Upper lobe of left lung (tissue), 6 donors: Measurements from ENCODE around the gene CLDN1. TPM values are rescaled to one million over a fixed set of nuclear protein-coding genes. Genes with fewer than 3 reads are reported as not detected.
"Not testable (repeated sequence)": the region's sequence is repeated elsewhere in the genome, so short reads cannot be mapped to it uniquely, and the experiment has no call there.

Experiments used
- ATAC-seq, 2 donors: fragments of 200-7000 bp; cut with Tn5 transposase; one replicate each; pipeline ENCODE4 v1.9.1; 2022; ENCODE audit warnings: mild to moderate bottlenecking in 2 of 2, moderate library complexity in 2 of 2; ENCODE audit not compliant: low FRiP score in 2 of 2
- DNase-seq, 2 donors: peaks; one replicate each; pipeline ENCODE4 v3.0.0-alpha.2; 2019 to 2020
- H3K27ac ChIP-seq, 4 donors: fragments of 200-600 bp; sonication (generic); one replicate each; pipeline ENCODE4 v1.5.1; 2016 to 2019
- H3K27me3 ChIP-seq, 4 donors: fragments of 200-600 bp; sonication (generic); one replicate each; pipeline ENCODE4 v1.5.1; 2017 to 2019
- H3K36me3 ChIP-seq, 4 donors: fragments of 200-600 bp; sonication (generic); one replicate each; pipeline ENCODE4 v1.5.1; 2016 to 2019
- H3K4me1 ChIP-seq, 4 donors: fragments of 200-600 bp; sonication (generic); one replicate each; pipeline ENCODE4 v1.5.1; 2018 to 2019
- H3K4me3 ChIP-seq, 4 donors: fragments of 200-600 bp; sonication (generic); one replicate each; pipeline ENCODE4 v1.5.1; 2017 to 2019; ENCODE audit warnings: mild to moderate bottlenecking in 2 of 4, moderate library complexity in 1 of 4
- H3K9me3 ChIP-seq, 4 donors: fragments of 200-600 bp; sonication (generic); one replicate each; pipeline ENCODE4 v1.5.1; 2018 to 2019
- CTCF ChIP-seq, 6 experiments: fragments of 450-650 bp in 4 of 6; fragments of 200-600 bp in 2 of 6; sonication (generic) in 2 of 6; IDR thresholded peaks; one replicate each; pipeline ENCODE4 v1.5.1; 2016 to 2019; ENCODE audit warnings: antibody characterized with exemption in 6 of 6
- EP300 ChIP-seq, 4 donors: sonication (generic); formaldehyde crosslinking; IDR thresholded peaks; one replicate each; pipeline ENCODE4 v1.5.1; 2017; ENCODE audit warnings: antibody characterized with exemption in 4 of 4, control low read depth in 2 of 4
- POLR2A ChIP-seq, 4 donors: fragments of 450-650 bp; IDR thresholded peaks; one replicate each; pipeline ENCODE4 v1.5.1; 2016 to 2017; ENCODE audit warnings: antibody characterized with exemption in 4 of 4, mild to moderate bottlenecking in 2 of 4
- POLR2AphosphoS5 ChIP-seq, 2 donors: sonication (generic); formaldehyde crosslinking; IDR thresholded peaks; one replicate each; pipeline ENCODE4 v1.5.1; 2017; ENCODE audit warnings: antibody characterized with exemption in 2 of 2
- WGBS, 2 donors: methylation state at CpG; one replicate each; pipeline ENCODE4 v1.1.5; 2017 to 2018; 5-methylcytosine and 5-hydroxymethylcytosine counted together
- total RNA-seq, 6 donors: library from RNA; depleted of rRNA in 4 of 6; stranded (reverse); fragments of >200 nt in 4 of 6; gene quantifications; one replicate each; pipeline versions ENCODE4 v1.1.0 to v1.2.1, GENCODE V29; 2016 to 2021
- donor health status: DM: no; HTN: no; CAD: no; lungs with moderate emphysema.
- donor health status: DM: no; HTN: yes; CAD: no; lungs with severe emphysema.

CLDN1 gene
- total RNA-seq, 6 donors from 2014 or later: 2.7 to 26.8 (median 11.2) TPM

GRCh38 chr3:190281308-190282051, 40.8 kb downstream of the CLDN1 start:
- no peaks in the 10 kb centered on the region for H3K27me3 ChIP-seq
- TF ChIP-seq CTCF (IDR thresholded peaks at IDR 0.05) (no peak), EP300 (IDR thresholded peaks at IDR 0.05) (no peak), POLR2AphosphoS5 (IDR thresholded peaks at IDR 0.05) (no peak), POLR2A (IDR thresholded peaks at IDR 0.05) (no peak)
- peaks cover 0 to 16% (median 12%) of the 10 kb centered on the region in 4 donors for H3K4me1 ChIP-seq
- peak overlapping the region in 2 of 4 donors; percentile 4 to 11 for H3K27ac ChIP-seq
- no peak for DNase-seq
- WGBS, 2 donors: 38 to 40% methylated on average over 4 of the region's 4 CpGs
- H3K9me3 ChIP-seq: peaks cover 0 to 8% (median 6%) of the 10 kb centered on the region in 4 donors
- H3K4me3 ChIP-seq: no peak overlapping the region
- peak in 1 of 2 donors; percentile 38 for ATAC-seq
- H3K36me3 ChIP-seq: no peaks in the 10 kb centered on the region

- no peak overlapping the region for H3K4me3 ChIP-seq
- ATAC-seq: no peak
- no peak overlapping the region for H3K27ac ChIP-seq
- no peaks in the 10 kb centered on the region for H3K36me3 ChIP-seq
- no peak for DNase-seq
- H3K9me3 ChIP-seq: peaks cover 0 to 3% (median 0%) of the 10 kb centered on the region in 4 donors
- no peak for TF ChIP-seq EP300 (IDR thresholded peaks at IDR 0.05)
- TF ChIP-seq POLR2A (IDR thresholded peaks at IDR 0.05): no peak
- TF ChIP-seq POLR2AphosphoS5 (IDR thresholded peaks at IDR 0.05): no peak
- TF ChIP-seq CTCF (IDR thresholded peaks at IDR 0.05): no peak
- no peaks in the 10 kb centered on the region for H3K27me3 ChIP-seq
- peaks cover 0 to 16% (median 12%) of the 10 kb centered on the region in 4 donors for H3K4me1 ChIP-seq
These were observed 42.6 kb downstream of the CLDN1 start for GRCh38 chr3:190279690-190280089.

- Histone ChIP-seq H3K9me3 (no peaks in the 10 kb centered on the region), H3K4me3 (no peak overlapping the region), H3K27ac (no peak overlapping the region), H3K27me3 (no peaks in the 10 kb centered on the region), H3K36me3 (no peaks in the 10 kb centered on the region), H3K4me1 (no peaks in the 10 kb centered on the region)
- TF ChIP-seq CTCF (IDR thresholded peaks at IDR 0.05) (no peak), EP300 (IDR thresholded peaks at IDR 0.05) (no peak), POLR2AphosphoS5 (IDR thresholded peaks at IDR 0.05) (no peak), POLR2A (IDR thresholded peaks at IDR 0.05) (no peak)
- 29 to 49% methylated on average over 2 of the region's 2 CpGs for WGBS, 2 donors
- no peak for ATAC-seq
- no peak for DNase-seq
These were observed 49.5 kb downstream of the CLDN1 start for GRCh38 chr3:190272747-190273146.

- DNase-seq: no peak
- H3K27me3 ChIP-seq: no peaks in the 10 kb centered on the region
- H3K4me3 ChIP-seq: no peak overlapping the region
- no peaks in the 10 kb centered on the region for H3K9me3 ChIP-seq
- H3K4me1 ChIP-seq: no peaks in the 10 kb centered on the region
- no peak for ATAC-seq
- TF ChIP-seq POLR2A (IDR thresholded peaks at IDR 0.05) (no peak), POLR2AphosphoS5 (IDR thresholded peaks at IDR 0.05) (no peak), EP300 (IDR thresholded peaks at IDR 0.05) (no peak), CTCF (IDR thresholded peaks at IDR 0.05) (no peak)
- no peak overlapping the region for H3K27ac ChIP-seq
- no peaks in the 10 kb centered on the region for H3K36me3 ChIP-seq
- WGBS, 2 donors: 55 to 56% methylated on average over 2 of the region's 2 CpGs
These were observed 53.1 kb downstream of the CLDN1 start for GRCh38 chr3:190269101-190269500.

DNA sequence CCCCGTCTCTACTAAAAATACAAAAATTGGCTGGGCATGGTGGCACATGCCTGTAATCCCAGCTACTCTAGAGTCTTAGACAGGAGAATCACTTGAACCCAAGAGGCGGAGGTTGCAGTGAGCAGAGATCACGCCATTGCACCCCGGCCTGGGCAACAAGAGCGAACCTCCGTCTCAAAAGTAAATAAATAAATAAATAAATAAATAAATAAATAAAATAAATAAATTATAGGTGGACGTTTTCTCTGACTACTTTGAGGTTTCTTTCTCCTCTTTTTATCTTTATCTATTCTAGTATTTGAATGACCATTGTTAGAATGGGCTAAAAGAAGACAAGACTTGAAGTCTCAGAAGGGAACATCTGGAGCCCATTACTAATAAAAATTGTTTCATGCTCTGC, 54.8 kb downstream of the CLDN1 start:
- not testable (repeated sequence) for H3K4me3 ChIP-seq, DNase-seq, H3K36me3 ChIP-seq, H3K9me3 ChIP-seq, ATAC-seq, H3K27me3 ChIP-seq, H3K4me1 ChIP-seq, H3K27ac ChIP-seq
- 87 to 91% methylated on average over 7 of the region's 7 CpGs for WGBS, 2 donors
